ENCODE results near the gene CIPC.

CIPC gene

DNA sequence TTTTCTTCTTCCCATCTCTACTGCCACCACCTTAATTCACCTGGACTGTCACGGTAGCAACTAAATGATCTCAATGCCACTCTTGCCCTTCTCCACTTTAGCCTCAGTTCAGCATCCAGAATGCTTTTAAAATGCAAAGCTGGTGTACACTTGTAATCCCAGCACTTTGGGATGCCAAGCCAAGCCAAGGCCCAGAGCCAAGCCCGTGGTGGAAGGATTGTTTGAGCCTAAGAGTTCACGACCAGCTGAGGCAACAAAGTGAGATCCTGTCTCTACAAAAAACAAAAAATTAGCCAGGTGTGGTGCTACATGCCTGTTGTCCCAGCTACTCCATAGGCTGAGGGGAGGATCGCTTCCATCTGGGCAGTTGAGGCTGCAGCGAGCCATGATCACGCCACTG is 5.9 kb downstream of the CIPC start:
- ChIA-PET CTCF (no interaction called here), POLR2A (ENCODE audit: low non-redundant PET) (no interaction called here)
- DNase-seq (ENCODE audit: low spot score): no peak
- H3K27ac ChIP-seq: no peak overlapping the region
- TF ChIP-seq, protein P1, sequence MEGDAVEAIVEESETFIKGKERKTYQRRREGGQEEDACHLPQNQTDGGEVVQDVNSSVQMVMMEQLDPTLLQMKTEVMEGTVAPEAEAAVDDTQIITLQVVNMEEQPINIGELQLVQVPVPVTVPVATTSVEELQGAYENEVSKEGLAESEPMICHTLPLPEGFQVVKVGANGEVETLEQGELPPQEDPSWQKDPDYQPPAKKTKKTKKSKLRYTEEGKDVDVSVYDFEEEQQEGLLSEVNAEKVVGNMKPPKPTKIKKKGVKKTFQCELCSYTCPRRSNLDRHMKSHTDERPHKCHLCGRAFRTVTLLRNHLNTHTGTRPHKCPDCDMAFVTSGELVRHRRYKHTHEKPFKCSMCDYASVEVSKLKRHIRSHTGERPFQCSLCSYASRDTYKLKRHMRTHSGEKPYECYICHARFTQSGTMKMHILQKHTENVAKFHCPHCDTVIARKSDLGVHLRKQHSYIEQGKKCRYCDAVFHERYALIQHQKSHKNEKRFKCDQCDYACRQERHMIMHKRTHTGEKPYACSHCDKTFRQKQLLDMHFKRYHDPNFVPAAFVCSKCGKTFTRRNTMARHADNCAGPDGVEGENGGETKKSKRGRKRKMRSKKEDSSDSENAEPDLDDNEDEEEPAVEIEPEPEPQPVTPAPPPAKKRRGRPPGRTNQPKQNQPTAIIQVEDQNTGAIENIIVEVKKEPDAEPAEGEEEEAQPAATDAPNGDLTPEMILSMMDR (conservative IDR thresholded peaks at IDR 0.05; ENCODE audit: low read depth): no peak

DNA sequence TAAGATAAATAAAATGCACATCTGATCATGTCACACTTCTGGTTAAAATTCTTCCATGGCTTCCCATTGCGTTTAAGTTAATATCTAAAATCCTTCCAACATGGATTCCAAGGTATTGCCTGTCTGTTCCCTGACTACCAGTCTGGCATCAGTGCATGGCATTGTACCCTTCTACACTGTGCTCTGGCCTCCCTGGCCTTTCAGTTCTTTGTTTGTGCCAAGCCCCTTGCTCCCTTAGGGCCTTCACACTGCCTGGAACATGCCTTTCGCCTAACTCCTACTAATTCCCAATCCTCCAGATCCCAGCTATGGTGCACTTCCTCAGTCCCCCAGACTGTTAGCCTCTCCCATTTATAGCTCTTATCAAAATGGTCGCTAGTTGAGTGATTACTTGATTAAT is 6.3 kb downstream of the CIPC start:
- ChIA-PET POLR2A (ENCODE audit: low non-redundant PET) (no interaction called here), CTCF (no interaction called here)
- H3K27ac ChIP-seq: no peak overlapping the region
- TF ChIP-seq, protein P1 (conservative IDR thresholded peaks at IDR 0.05; ENCODE audit: low read depth): no peak
- no peak for DNase-seq (ENCODE audit: low spot score)

DNA sequence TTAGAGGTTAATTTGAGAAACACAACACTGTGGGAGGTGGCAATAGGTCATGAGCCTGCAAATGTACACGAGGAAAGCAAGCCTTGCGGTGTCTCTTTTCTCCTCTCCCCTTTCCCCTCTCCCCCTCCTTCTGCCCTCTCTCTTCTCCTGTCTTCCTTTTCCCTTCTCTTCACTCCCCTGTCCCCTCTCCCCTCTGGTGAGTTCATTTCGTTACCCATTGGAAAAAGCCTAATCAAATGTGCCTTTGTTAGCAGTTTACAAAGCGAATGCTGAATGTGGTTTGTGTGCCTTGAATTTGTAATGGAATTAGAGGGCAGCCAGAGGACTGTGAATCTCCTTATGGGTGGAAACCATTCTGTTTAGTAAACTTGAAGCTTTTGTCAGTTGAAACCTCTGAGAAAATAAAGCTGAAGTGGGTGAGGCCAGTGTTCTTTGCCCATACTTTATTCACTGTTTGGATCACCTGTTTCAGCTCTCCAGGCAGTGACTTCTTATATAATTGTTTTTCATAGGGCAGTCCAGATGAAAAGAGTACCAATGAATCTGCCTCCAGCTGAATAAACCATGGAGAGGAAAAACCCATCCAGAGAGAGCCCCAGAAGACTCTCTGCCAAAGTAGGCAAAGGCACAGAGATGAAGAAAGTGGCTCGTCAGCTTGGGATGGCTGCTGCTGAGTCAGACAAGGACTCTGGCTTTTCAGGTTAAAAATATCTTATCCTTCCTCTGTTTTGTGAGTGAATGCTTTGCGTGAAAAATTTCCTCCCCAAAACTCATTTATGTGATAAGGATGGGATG is 7.3 kb downstream of the CIPC start:
- CTCF ChIA-PET: no interaction called here
- H3K27ac ChIP-seq: no peak overlapping the region
- no peak for DNase-seq (ENCODE audit: low spot score)
- POLR2A ChIA-PET (ENCODE audit: low non-redundant PET): no interaction called here
- TF ChIP-seq, protein P1 (conservative IDR thresholded peaks at IDR 0.05; ENCODE audit: low read depth): no peak

DNA sequence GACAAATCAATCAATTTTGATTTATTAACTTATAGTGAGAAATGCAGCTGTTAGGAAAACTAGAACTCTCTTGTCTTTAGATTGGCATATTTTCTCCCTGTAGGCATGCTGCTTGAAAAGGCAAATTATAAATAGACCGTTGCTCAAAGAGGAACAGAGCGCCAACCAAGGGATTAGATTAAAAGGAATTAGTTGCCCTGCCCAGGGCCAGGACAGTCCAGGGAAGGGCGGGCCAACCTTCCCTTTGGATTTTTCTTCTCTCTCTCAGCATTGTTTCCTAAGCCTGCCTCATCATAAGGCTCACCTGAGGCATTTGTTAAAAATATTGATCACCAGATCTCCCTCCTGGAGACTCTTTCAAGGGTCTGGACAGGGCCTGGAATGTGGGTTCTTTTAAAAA is 8.6 kb downstream of the CIPC start:
- no peak overlapping the region for H3K27ac ChIP-seq
- POLR2A ChIA-PET (ENCODE audit: low non-redundant PET): interaction anchor here (0.6 kb wide), 1 partner anchor 509 kb away, joined by 4 read pairs; no protein-coding TSS in a partner anchor
- TF ChIP-seq, protein P1 (conservative IDR thresholded peaks at IDR 0.05; ENCODE audit: low read depth): no peak
- CTCF ChIA-PET: no interaction called here
- no peak for DNase-seq (ENCODE audit: low spot score)

DNA sequence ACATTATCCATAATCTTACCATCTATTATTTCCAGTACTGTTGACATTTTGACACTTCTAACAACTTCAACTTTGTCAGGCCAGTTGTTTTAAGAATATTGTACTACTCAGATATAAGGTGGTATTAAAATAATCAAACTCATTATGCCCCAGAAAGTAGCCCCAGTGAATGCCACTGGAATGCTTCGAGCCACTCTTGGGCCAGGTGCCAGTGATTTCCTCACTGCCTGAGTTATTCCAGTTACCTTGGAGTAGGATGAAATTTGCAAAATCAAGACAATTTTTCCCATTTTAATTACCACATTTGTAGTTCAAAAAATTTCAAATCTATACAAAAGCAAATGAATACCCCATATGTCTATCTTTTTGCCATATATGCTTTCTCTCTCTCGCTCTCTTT is 9.2 kb downstream of the CIPC start:
- TF ChIP-seq, protein P1 (conservative IDR thresholded peaks at IDR 0.05; ENCODE audit: low read depth): no peak
- ChIA-PET POLR2A (ENCODE audit: low non-redundant PET) (no interaction called here), CTCF (no interaction called here)
- H3K27ac ChIP-seq: no peak overlapping the region
- DNase-seq (ENCODE audit: low spot score): no peak

DNA sequence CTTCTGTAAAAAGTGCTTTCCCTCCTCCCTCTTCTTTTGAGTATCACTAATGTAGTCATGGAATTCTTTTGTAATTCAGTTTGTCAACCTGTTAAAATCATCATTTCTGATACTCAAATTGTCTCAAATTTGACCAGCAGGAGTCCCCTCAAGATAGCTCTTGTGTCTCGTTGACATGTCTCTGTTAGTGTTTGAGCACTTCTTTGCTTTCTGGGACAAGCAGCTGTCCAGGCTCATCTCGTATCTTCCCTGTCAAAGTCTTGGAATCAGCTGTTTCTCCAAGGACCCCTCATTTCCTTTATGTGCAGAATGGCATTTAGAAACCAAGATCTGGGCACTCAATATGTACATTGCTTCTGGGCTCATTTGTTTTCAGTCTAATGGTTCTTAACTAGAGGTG is 10.7 kb downstream of the CIPC start:
- ChIA-PET CTCF (interaction anchor here (0.6 kb wide), 1 partner anchor 269 kb away, joined by 5 read pairs; no protein-coding TSS in a partner anchor), POLR2A (ENCODE audit: low non-redundant PET) (no interaction called here)

More for the DNA sequence above, 10.7 kb downstream of the CIPC start:
- no peak overlapping the region for H3K27ac ChIP-seq
- TF ChIP-seq, protein P1 (conservative IDR thresholded peaks at IDR 0.05; ENCODE audit: low read depth): no peak
- DNase-seq (ENCODE audit: low spot score): no peak

All from RWPE1 (cell line).